Spinal cord (tissue), 10 donors: ENCODE data around the gene ALPK3. TPM values are rescaled to one million over a fixed set of nuclear protein-coding genes. Genes with fewer than 3 reads are reported as not detected.
"Not testable (repeated sequence)": the region's sequence is repeated elsewhere in the genome, so short reads cannot be mapped to it uniquely, and the experiment has no call there.

Source experiments
- DNase-seq, 6 donors: peaks; one replicate each; pipeline versions ENCODE4 v3.0.0 to v3.0.0-alpha.2; 2013 to 2015; ENCODE audit warnings: low spot score in 6 of 6, low read depth in 4 of 6
- H3K27ac ChIP-seq: one replicate; pipeline ENCODE4 v1.5.1; 2013; ENCODE audit warnings: low read depth, low read length, control low read depth
- H3K27me3 ChIP-seq: one replicate; pipeline ENCODE4 v1.6.1; 2013; ENCODE audit warnings: low read length; ENCODE audit not compliant: control insufficient read depth, insufficient read depth
- H3K36me3 ChIP-seq: one replicate; pipeline ENCODE4 v1.6.1; 2013; ENCODE audit warnings: low read length; ENCODE audit not compliant: control insufficient read depth, insufficient read depth
- H3K4me1 ChIP-seq: one replicate; pipeline ENCODE4 v1.6.1; 2013; ENCODE audit warnings: low read length; ENCODE audit not compliant: control insufficient read depth, insufficient read depth
- H3K4me3 ChIP-seq: one replicate; pipeline ENCODE4 v1.5.1; 2013; ENCODE audit warnings: low read depth, low read length, control low read depth
- H3K9me3 ChIP-seq: one replicate; pipeline ENCODE4 v1.6.1; 2013; ENCODE audit warnings: low read length; ENCODE audit not compliant: control insufficient read depth, insufficient read depth
- WGBS: methylation state at CpG from one replicate; pipeline ENCODE4 v1.1.5; 2013; ENCODE audit warnings: missing lambda C conversion rate; ENCODE audit not compliant: insufficient coverage; 5-methylcytosine and 5-hydroxymethylcytosine counted together
- polyA plus RNA-seq, 2 donors: library from polyadenylated mRNA; unstranded; fragments of 120-200 nt; gene quantifications; one replicate each; pipeline ENCODE4 v1.2.1, GENCODE V29; 2013; ENCODE audit not compliant: insufficient read length in 2 of 2
- total RNA-seq, 2 donors: library from RNA; depleted of rRNA in 1 of 2; stranded (reverse); fragments of 120-200 nt in 1 of 2; fragments of >200 nt in 1 of 2; gene quantifications; one replicate each; pipeline versions ENCODE4 v1.2.3 to v1.2.4, GENCODE V29; 2013 to 2014
- donor health status: healthy.

The ALPK3 gene
- total and polyA plus RNA-seq, 4 donors = 5.8 to 8.7 (median 6.4) TPM

DNA sequence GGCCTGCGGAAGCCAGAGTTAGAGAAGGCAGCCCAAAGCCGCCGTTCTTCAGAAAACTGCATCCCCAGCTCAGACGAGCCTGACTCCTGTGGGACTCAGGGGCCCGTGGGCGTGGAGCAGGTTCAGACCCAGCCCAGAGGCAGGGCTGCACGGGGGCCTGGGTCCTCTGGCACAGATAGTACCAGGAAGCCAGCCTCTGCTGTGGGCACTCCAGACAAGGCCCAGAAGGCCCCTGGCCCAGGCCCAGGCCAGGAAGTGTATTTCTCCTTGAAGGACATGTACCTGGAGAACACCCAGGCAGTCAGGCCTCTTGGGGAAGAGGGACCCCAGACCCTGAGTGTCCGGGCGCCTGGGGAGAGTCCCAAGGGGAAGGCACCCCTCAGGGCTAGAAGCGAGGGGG, 23.1 kb downstream of the ALPK3 start:
- Histone ChIP-seq H3K27me3 (no peaks in the 10 kb centered on the region), H3K9me3 (no peaks in the 10 kb centered on the region), H3K36me3 (peaks cover 22% of the 10 kb centered on the region), H3K4me1 (peaks cover 6% of the 10 kb centered on the region), H3K4me3 (no peak overlapping the region), H3K27ac (no peak overlapping the region)
- no peak for DNase-seq
- WGBS = 95% methylated on average over 10 of the region's 10 CpGs

DNA sequence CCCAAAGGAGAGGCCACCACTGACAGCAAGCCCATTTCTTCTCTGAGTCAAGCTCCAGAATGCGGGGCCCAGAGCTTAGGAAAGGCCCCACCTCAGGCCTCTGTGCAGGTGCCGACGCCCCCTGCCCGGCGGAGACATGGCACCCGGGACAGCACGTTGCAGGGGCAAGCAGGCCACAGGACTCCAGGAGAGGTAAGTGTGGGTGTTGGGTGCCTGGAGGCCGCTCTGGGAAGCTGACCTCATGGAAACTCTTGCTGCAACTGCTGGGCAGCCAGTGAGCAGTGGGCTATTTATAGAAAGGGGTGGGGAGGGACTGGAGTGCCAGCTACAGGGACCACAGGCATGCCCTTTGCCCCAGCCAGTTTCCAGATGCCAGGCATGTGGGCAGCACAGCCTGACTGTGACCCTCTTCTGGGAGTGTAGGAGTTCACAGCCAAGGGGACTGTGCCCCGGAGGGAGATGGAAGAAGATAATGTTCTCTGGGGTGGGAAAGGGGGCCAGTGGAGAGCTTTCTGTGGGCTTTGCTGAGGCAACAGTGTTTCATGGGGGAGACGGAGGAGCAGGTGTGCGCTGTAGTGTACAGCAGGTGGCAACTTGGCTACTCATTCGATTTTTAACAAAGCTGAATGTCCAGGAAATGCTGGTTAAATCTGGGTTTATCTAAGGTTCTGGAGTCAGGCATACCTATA, 23.7 kb downstream of the ALPK3 start:
- DNase-seq = no peak
- peaks cover 6% of the 10 kb centered on the region for H3K4me1 ChIP-seq
- no peaks in the 10 kb centered on the region for H3K27me3 ChIP-seq
- WGBS = 89% methylated on average over 11 of the region's 12 CpGs
- H3K4me3 ChIP-seq = no peak overlapping the region
- H3K27ac ChIP-seq = no peak overlapping the region
- H3K9me3 ChIP-seq = no peaks in the 10 kb centered on the region
- H3K36me3 ChIP-seq = peaks cover 22% of the 10 kb centered on the region

DNA sequence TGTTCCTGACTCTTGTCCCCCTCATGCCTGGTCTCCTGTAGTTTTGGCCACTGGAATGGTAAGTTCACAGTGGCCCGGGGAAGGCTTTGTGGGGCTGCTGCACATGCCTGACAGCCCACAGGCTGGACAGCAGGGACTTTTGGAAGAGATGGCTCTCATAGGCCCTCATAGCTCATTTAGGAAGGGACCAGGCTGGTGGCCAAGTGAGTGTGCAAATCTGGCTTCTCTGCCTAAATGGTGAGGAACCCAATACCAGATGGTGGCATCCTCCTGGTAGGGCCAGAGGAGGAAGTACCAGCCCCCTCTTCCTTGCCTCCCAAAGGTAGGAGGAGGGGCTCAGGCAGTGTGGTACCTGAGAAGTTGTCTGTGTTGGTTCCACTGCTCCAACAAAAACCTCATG, 25.6 kb downstream of the ALPK3 start:
- Histone ChIP-seq H3K9me3 (peaks cover 4% of the 10 kb centered on the region), H3K36me3 (peaks cover 22% of the 10 kb centered on the region), H3K27me3 (no peaks in the 10 kb centered on the region), H3K4me1 (peaks cover 6% of the 10 kb centered on the region), H3K27ac (no peak overlapping the region), H3K4me3 (no peak overlapping the region)
- no peak for DNase-seq
- WGBS = 78% methylated on average over 1 of the region's 1 CpG

DNA sequence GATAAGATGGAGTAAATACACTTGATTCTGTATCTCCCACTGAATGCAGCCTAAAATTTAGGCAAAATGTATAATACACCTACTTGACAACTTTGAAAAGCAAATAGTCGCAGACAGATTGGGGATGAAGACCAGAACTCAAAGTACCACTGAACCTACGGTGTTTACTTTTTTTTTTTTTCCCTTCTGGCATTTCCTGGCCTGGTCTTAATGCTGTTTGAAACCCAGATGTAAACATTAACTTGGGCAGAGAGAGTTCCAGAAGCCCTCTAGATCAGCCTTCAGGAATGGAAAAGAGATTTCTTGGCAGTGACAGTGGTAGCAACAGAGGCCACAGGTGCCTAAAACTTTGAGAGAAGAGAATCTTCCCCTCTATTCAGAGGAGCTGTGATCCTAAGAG, 27.8 kb downstream of the ALPK3 start:
- peaks cover 12% of the 10 kb centered on the region for H3K36me3 ChIP-seq
- H3K27ac ChIP-seq = no peak overlapping the region
- no peak overlapping the region for H3K4me3 ChIP-seq
- WGBS = 100% methylated on average over 2 of the region's 2 CpGs
- no peak for DNase-seq
- H3K27me3 ChIP-seq = no peaks in the 10 kb centered on the region
- H3K9me3 ChIP-seq = peaks cover 4% of the 10 kb centered on the region
- peaks cover 6% of the 10 kb centered on the region for H3K4me1 ChIP-seq

DNA sequence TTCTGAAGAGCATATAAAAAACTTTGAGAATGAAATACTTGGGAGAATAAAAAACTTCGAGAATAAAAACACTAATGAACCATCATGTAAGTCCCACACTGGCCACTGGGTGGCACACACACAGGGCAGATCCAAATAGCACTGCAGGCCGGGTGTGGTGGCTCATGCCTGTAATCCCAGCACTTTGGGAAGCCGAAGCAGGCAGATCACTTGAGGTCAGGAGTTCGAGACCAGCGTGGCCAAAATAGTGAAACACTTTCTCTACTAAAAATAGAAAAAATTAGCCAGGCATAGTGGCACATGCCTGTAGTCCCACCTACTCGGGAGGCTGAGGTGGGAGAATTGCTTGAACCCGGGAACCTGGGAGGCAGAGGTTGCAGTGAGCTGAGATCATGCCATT, 28.5 kb downstream of the ALPK3 start:
- WGBS = 75% methylated on average over 5 of the region's 7 CpGs
- not testable (repeated sequence) for H3K4me3 ChIP-seq, DNase-seq, H3K27ac ChIP-seq, H3K27me3 ChIP-seq, H3K36me3 ChIP-seq, H3K9me3 ChIP-seq, H3K4me1 ChIP-seq

- H3K27ac ChIP-seq = no peak overlapping the region
- DNase-seq = no peak
- H3K27me3 ChIP-seq = no peaks in the 10 kb centered on the region
- no peaks in the 10 kb centered on the region for H3K36me3 ChIP-seq
- WGBS = no CpG with 5 or more reads among the region's 1 CpG
- no peaks in the 10 kb centered on the region for H3K4me1 ChIP-seq
- no peak overlapping the region for H3K4me3 ChIP-seq
- H3K9me3 ChIP-seq = peaks cover 4% of the 10 kb centered on the region
These were observed 29.1 kb downstream of the ALPK3 start for GRCh38 chr15:84846269-84846668.

GRCh38 chr15:84847382-84847781, 30.2 kb downstream of the ALPK3 start:
- Histone ChIP-seq H3K4me3 (no peak overlapping the region), H3K36me3 (no peaks in the 10 kb centered on the region), H3K9me3 (peaks cover 4% of the 10 kb centered on the region), H3K4me1 (no peaks in the 10 kb centered on the region), H3K27me3 (no peaks in the 10 kb centered on the region), H3K27ac (no peak overlapping the region)
- no peak for DNase-seq

DNA sequence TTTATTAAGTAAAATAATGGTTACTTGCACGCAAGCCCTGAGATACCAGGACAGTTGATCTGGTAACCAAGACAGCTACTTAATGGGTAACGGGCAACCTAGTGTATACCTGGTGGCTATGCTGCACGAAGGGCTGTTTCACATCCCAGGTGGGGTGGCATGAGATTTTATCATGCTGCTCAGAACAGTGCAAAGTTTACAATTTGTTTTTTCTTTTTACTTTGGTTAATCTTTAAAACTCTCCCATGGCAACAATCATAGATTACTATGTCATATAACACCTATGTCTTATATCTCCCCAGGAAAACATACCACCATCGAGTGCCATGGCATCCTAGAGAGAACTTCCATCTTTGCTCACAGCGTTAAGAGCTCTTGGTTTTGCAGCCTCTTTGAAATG, 35.1 kb downstream of the ALPK3 start:
- H3K4me3 ChIP-seq = no peak overlapping the region
- H3K4me1 ChIP-seq = peaks cover 4% of the 10 kb centered on the region
- 96% methylated on average over 4 of the region's 5 CpGs for WGBS
- no peak for DNase-seq
- no peaks in the 10 kb centered on the region for H3K9me3 ChIP-seq
- H3K36me3 ChIP-seq = peaks cover 8% of the 10 kb centered on the region
- no peak overlapping the region for H3K27ac ChIP-seq
- H3K27me3 ChIP-seq = no peaks in the 10 kb centered on the region

DNA sequence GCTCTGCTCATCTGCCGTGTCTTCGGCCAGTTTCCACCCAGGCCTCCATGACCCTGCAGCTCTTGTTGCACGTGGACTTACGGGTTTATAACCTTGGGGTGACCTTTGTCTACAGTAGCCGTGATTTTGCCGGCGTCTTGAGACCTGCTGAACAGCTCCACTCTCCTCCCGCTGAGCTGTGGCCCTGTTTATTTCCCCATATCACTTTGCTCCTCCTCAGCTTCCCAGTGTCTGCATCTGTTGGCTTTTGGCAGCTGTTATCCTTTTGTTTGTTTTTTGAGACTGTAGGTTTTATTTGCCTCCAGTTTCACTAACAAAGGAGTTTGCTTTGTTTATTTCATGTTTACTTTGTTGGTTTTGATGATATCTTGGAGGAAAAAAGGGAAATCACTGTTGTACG, 38.0 kb downstream of the ALPK3 start:
- H3K36me3 ChIP-seq = peaks cover 30% of the 10 kb centered on the region
- WGBS = 70% methylated on average over 2 of the region's 9 CpGs
- no peak for DNase-seq

GRCh38 chr15:84855765-84856164, 38.6 kb downstream of the ALPK3 start:
- H3K36me3 ChIP-seq = peaks cover 30% of the 10 kb centered on the region
- H3K9me3 ChIP-seq = no peaks in the 10 kb centered on the region
- DNase-seq = no peak
- H3K4me1 ChIP-seq = peaks cover 4% of the 10 kb centered on the region
- H3K4me3 ChIP-seq = no peak overlapping the region
- no peaks in the 10 kb centered on the region for H3K27me3 ChIP-seq
- no peak overlapping the region for H3K27ac ChIP-seq

More for the DNA sequence above, 38.0 kb downstream of the ALPK3 start:
- H3K4me1 ChIP-seq = peaks cover 4% of the 10 kb centered on the region
- H3K4me3 ChIP-seq = no peak overlapping the region
- no peak overlapping the region for H3K27ac ChIP-seq
- H3K9me3 ChIP-seq = no peaks in the 10 kb centered on the region
- H3K27me3 ChIP-seq = no peaks in the 10 kb centered on the region
